C4-2B (cell line): ENCODE measurements around the gene SPATA3.
A peak's percentile ranks its signal among the peaks of the same experiment; 100 is the strongest.

Experiments used
- H3K27ac ChIP-seq: fragments of 450-650 bp; 2 replicates; pipeline ENCODE4 v1.5.1; 2017
- CTCF ChIP-seq: fragments of 450-650 bp; conservative IDR thresholded peaks from 2 replicates; pipeline ENCODE4 v1.5.1; 2017; ENCODE audit warnings: mild to moderate bottlenecking
- ZFX ChIP-seq: fragments of 450-650 bp; IDR thresholded peaks from 2 replicates; pipeline ENCODE4 v1.6.1; 2017

Gene SPATA3

GRCh38 chr2:231047923-231048915 is 52.3 kb downstream of the SPATA3 start:
- H3K27ac ChIP-seq: no peak overlapping the region
- TF ChIP-seq ZFX (no peak), CTCF (no peak)

- peak overlapping the region; percentile 59 for H3K27ac ChIP-seq
- TF ChIP-seq ZFX (no peak), CTCF (no peak)
Measured at GRCh38 chr2:231049286-231050017, 53.5 kb downstream of the SPATA3 start.

- no peak for TF ChIP-seq CTCF
- TF ChIP-seq ZFX: no peak
- H3K27ac ChIP-seq: peak overlapping the region; percentile 59
Measured at GRCh38 chr2:231050018-231050901, 54.3 kb downstream of the SPATA3 start.

GRCh38 chr2:231051116-231051515 is 55.2 kb downstream of the SPATA3 start:
- H3K27ac ChIP-seq: peak overlapping the region; percentile 59; the same call in 1 of the 2 replicates
- no peak for TF ChIP-seq ZFX
- TF ChIP-seq CTCF: no peak

GRCh38 chr2:231052494-231053451 is 56.9 kb downstream of the SPATA3 start:
- H3K27ac ChIP-seq: peak overlapping the region; percentile 60
- TF ChIP-seq CTCF: peak; percentile 97
- peak; percentile 39; the same call in 1 of the 2 replicates for TF ChIP-seq ZFX

GRCh38 chr2:231053846-231054245 is 57.9 kb downstream of the SPATA3 start:
- TF ChIP-seq ZFX: no peak
- TF ChIP-seq CTCF: no peak
- no peak overlapping the region; the same call in 1 of the 2 replicates for H3K27ac ChIP-seq
